Effector memory CD4-positive, alpha-beta T cell (primary cell): Measurements from ENCODE around the gene RAD51B.

Experiments used
- DNase-seq, 3 donors: peaks; one replicate each; pipeline ENCODE4 v3.0.0-alpha.2; 2020
- H3K27ac ChIP-seq: 2 replicates; pipeline ENCODE4 v1.7.0; 2013; ENCODE audit warnings: mild to moderate bottlenecking, low read length, moderate library complexity; ENCODE audit not compliant: insufficient read depth, poor library complexity, severe bottlenecking
- H3K27me3 ChIP-seq: replicated peaks from 2 replicates; pipeline ENCODE4 v1.7.0; 2013; ENCODE audit warnings: mild to moderate bottlenecking, low read length; ENCODE audit not compliant: insufficient read depth, control insufficient read depth, poor library complexity, severe bottlenecking
- H3K36me3 ChIP-seq: 2 replicates; pipeline ENCODE4 v1.7.0; 2013; ENCODE audit warnings: mild to moderate bottlenecking, low read length, moderate library complexity; ENCODE audit not compliant: control insufficient read depth, insufficient read depth
- H3K4me1 ChIP-seq: 2 replicates; pipeline ENCODE4 v1.7.0; 2013; ENCODE audit warnings: low read length, mild to moderate bottlenecking; ENCODE audit not compliant: control insufficient read depth, insufficient read depth, poor library complexity, severe bottlenecking
- H3K4me3 ChIP-seq: 2 replicates; pipeline ENCODE4 v1.7.0; 2013; ENCODE audit warnings: low read length, low read depth, mild to moderate bottlenecking; ENCODE audit not compliant: insufficient read depth, poor library complexity, severe bottlenecking
- H3K9me3 ChIP-seq: 2 replicates; pipeline ENCODE4 v1.7.0; 2013; ENCODE audit warnings: mild to moderate bottlenecking, low read length, moderate library complexity; ENCODE audit not compliant: control insufficient read depth

RAD51B gene

GRCh38 chr14:68210729-68211299 is 391.2 kb downstream of the RAD51B start:
- Histone ChIP-seq H3K27me3 (no peaks in the 10 kb centered on the region), H3K4me3 (peak overlapping the region; percentile 24), H3K27ac (peak overlapping the region; percentile 56), H3K9me3 (no peaks in the 10 kb centered on the region), H3K36me3 (no peaks in the 10 kb centered on the region), H3K4me1 (peaks cover 23% of the 10 kb centered on the region)
- DNase-seq, result peak; percentile 8 to 31 (median 17)

DNA sequence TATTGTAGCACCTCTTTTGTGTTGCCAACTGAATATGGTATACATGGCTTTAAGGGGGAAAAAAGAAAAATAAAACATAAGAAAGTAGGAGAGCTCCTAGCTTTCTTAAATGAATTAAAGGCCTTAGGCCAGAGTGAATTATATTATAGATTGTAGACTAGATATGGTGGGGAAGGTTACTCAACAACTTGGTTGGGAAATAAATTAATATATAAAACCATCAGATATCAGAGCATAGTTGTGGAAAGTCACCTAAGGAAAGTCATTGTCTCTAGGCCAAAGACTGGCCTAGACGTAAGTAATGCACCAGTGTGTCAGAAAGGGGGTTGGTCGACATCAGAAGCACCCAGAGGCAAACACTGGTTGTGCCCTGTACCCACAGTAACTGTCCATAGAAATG is 391.8 kb downstream of the RAD51B start:
- no peak overlapping the region for H3K4me3 ChIP-seq
- H3K9me3 ChIP-seq, result no peaks in the 10 kb centered on the region
- peaks cover 23% of the 10 kb centered on the region for H3K4me1 ChIP-seq
- H3K36me3 ChIP-seq, result no peaks in the 10 kb centered on the region
- H3K27ac ChIP-seq, result peak overlapping the region; percentile 17
- DNase-seq, result no peak
- H3K27me3 ChIP-seq, result no peaks in the 10 kb centered on the region

GRCh38 chr14:68211886-68212285 is 392.3 kb downstream of the RAD51B start:
- Histone ChIP-seq H3K27ac (no peak overlapping the region), H3K36me3 (no peaks in the 10 kb centered on the region), H3K27me3 (no peaks in the 10 kb centered on the region), H3K9me3 (no peaks in the 10 kb centered on the region), H3K4me3 (no peak overlapping the region), H3K4me1 (peaks cover 23% of the 10 kb centered on the region)
- no peak for DNase-seq

GRCh38 chr14:68212361-68212760 is 392.8 kb downstream of the RAD51B start:
- no peaks in the 10 kb centered on the region for H3K36me3 ChIP-seq
- no peaks in the 10 kb centered on the region for H3K27me3 ChIP-seq
- no peak for DNase-seq
- no peaks in the 10 kb centered on the region for H3K9me3 ChIP-seq
- H3K27ac ChIP-seq, result no peak overlapping the region
- H3K4me3 ChIP-seq, result no peak overlapping the region
- peaks cover 23% of the 10 kb centered on the region for H3K4me1 ChIP-seq

- no peaks in the 10 kb centered on the region for H3K9me3 ChIP-seq
- H3K4me3 ChIP-seq, result no peak overlapping the region
- DNase-seq, result no peak
- no peaks in the 10 kb centered on the region for H3K27me3 ChIP-seq
- H3K36me3 ChIP-seq, result no peaks in the 10 kb centered on the region
- H3K4me1 ChIP-seq, result peaks cover 13% of the 10 kb centered on the region
- H3K27ac ChIP-seq, result no peak overlapping the region
These were observed 394.9 kb downstream of the RAD51B start for GRCh38 chr14:68214431-68214830.

DNA sequence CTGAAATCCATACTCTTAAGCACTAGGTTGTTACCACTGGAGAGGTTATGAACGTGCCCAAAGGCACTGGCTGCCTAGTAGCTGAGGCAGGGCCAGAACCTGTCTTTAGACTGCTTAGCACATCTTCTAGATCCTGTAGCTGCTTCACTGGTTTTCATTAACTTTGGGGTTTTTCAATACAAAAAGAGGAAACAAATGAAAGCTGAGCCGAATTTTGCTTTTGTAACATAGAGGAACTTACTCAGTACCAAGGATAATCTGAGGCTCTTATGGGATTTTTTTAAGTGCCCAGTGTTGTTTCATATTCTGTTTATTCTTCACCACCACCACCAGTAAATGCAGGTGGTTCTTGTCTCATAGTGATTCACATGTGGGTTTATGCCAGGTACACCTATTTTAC is 396.1 kb downstream of the RAD51B start:
- DNase-seq, result no peak
- no peaks in the 10 kb centered on the region for H3K36me3 ChIP-seq
- no peak overlapping the region for H3K27ac ChIP-seq
- H3K4me1 ChIP-seq, result peaks cover 4% of the 10 kb centered on the region
- H3K9me3 ChIP-seq, result no peaks in the 10 kb centered on the region
- H3K4me3 ChIP-seq, result no peak overlapping the region
- H3K27me3 ChIP-seq, result no peaks in the 10 kb centered on the region

- no peaks in the 10 kb centered on the region for H3K36me3 ChIP-seq
- no peaks in the 10 kb centered on the region for H3K27me3 ChIP-seq
- peaks cover 2% of the 10 kb centered on the region for H3K4me1 ChIP-seq
- DNase-seq, result no peak
- no peaks in the 10 kb centered on the region for H3K9me3 ChIP-seq
- H3K4me3 ChIP-seq, result no peak overlapping the region
- H3K27ac ChIP-seq, result no peak overlapping the region
These were observed 396.5 kb downstream of the RAD51B start for GRCh38 chr14:68216079-68216478.

DNA sequence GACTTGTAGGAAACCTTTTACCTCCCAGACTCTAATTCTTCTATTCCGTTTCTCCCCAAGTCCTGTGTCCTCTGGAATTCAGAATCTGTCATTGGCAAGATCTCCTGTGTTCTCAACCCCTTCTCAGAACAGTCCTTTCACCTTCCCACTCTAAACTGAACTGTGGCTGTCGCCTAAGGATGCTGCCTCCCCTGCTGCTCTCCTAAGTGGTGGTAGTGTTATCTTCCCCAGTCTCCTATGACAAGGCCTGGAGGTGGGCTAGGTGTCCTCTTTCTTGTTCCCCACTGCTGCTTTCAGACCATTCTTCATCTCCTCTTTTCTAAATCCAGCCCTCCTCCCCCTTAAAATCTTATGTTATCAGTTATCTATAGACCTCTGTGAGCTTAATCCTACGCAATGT is 397.4 kb downstream of the RAD51B start:
- no peak overlapping the region for H3K4me3 ChIP-seq
- H3K27me3 ChIP-seq, result no peaks in the 10 kb centered on the region
- DNase-seq, result no peak
- H3K9me3 ChIP-seq, result no peaks in the 10 kb centered on the region
- no peaks in the 10 kb centered on the region for H3K36me3 ChIP-seq
- H3K4me1 ChIP-seq, result no peaks in the 10 kb centered on the region
- no peak overlapping the region for H3K27ac ChIP-seq

DNA sequence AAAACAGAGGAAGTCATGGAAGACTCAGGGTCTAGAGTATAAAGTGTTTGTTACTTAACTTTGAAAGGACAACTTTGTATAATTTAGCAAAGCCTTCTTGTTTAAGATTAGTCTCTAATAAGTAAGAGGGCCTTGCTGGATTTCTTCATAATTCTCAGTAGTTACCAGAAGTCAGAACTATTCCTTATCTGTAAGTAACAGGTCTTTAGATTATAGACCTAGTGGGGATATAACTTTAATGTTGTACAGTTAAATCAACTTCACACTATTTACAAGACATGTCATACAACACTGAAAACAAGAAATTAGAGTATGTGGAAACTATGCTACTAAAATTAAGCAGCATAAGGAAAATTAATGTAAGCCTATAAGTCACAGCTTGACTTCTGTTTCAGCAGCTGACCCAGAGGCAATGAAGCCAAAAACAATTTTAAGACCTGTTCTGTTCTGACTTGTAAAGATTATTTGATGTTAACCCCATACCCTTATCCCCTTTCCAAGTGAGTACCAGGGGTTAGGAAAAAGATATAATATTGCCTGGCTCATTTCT is 398.3 kb downstream of the RAD51B start:
- Histone ChIP-seq H3K27ac (no peak overlapping the region), H3K36me3 (no peaks in the 10 kb centered on the region), H3K4me3 (no peak overlapping the region), H3K9me3 (no peaks in the 10 kb centered on the region), H3K27me3 (no peaks in the 10 kb centered on the region), H3K4me1 (no peaks in the 10 kb centered on the region)
- no peak for DNase-seq

- no peak for DNase-seq
- Histone ChIP-seq H3K27me3 (no peaks in the 10 kb centered on the region), H3K27ac (no peak overlapping the region), H3K9me3 (no peaks in the 10 kb centered on the region), H3K4me3 (no peak overlapping the region), H3K4me1 (no peaks in the 10 kb centered on the region), H3K36me3 (no peaks in the 10 kb centered on the region)
These were observed 399.8 kb downstream of the RAD51B start for GRCh38 chr14:68219407-68219806.
